OCI-LY3 (cell line): Measurements from ENCODE around the gene SPATA12.

Experiments used
- CTCF ChIP-seq: fragments of 200-600, 300-600 bp; sonication (generic); IDR thresholded peaks from 2 replicates; pipeline ENCODE4 v1.5.1; 2014; ENCODE audit warnings: antibody characterized with exemption, low read length, low read depth
- EZH2phosphoT487 ChIP-seq: fragments of 200-600 bp; shearing (Covaris generic); IDR thresholded peaks from 2 replicates; pipeline ENCODE4 v1.6.1; 2018; ENCODE audit warnings: antibody characterized with exemption, mixed run types, low read depth

- TF ChIP-seq CTCF (no peak), EZH2phosphoT487 (no peak)
These were observed 59.6 kb downstream of the SPATA12 start for GRCh38 chr3:57120040-57120439.
